HepG2 (cell line): ENCODE data around the gene SLC25A25. TPM values are rescaled to one million over a fixed set of nuclear protein-coding genes. Genes with fewer than 3 reads are reported as not detected.

Experiments
- CEBPG ChIP-seq: IDR thresholded peaks from 2 replicates; pipeline ENCODE4 v1.6.1; 2016
- HES4 ChIP-seq: sonication (generic); formaldehyde crosslinking; IDR thresholded peaks from 2 replicates; pipeline ENCODE4 v1.9.0; 2021; ENCODE audit warnings: mild to moderate bottlenecking, missing genetic modification reagents, borderline replicate concordance
- LRRFIP1 ChIP-seq: sonication (generic); formaldehyde crosslinking; conservative IDR thresholded peaks from 2 replicates; pipeline ENCODE4 v1.4.0; 2020; ENCODE audit warnings: missing genetic modification reagents
- MTF2 ChIP-seq: sonication (generic); formaldehyde crosslinking; IDR thresholded peaks from 2 replicates; pipeline ENCODE4 v1.5.0; 2020; ENCODE audit warnings: missing genetic modification reagents, borderline replicate concordance
- PRDM10 ChIP-seq: sonication (generic); formaldehyde crosslinking; IDR thresholded peaks from 2 replicates; pipeline ENCODE4 v1.4.0; 2020; ENCODE audit warnings: low read depth, missing genetic modification reagents
- PRMT3 ChIP-seq: sonication (generic); formaldehyde crosslinking; IDR thresholded peaks from 2 replicates; pipeline ENCODE4 v1.8.1; 2022; ENCODE audit warnings: low read depth, mild to moderate bottlenecking, moderate library complexity, missing genetic modification reagents, borderline replicate concordance
- SETDB1 ChIP-seq: sonication (generic); formaldehyde crosslinking; IDR thresholded peaks from 2 replicates; pipeline ENCODE4 v1.5.1; 2020; ENCODE audit warnings: missing genetic modification reagents, mild to moderate bottlenecking, borderline replicate concordance
- SMAD1 ChIP-seq: sonication (generic); formaldehyde crosslinking; IDR thresholded peaks from 2 replicates; pipeline ENCODE4 v1.4.0; 2020; ENCODE audit warnings: missing genetic modification reagents, low read depth, mild to moderate bottlenecking, borderline replicate concordance
- SSRP1 ChIP-seq: IDR thresholded peaks from 2 replicates; pipeline ENCODE4 v1.6.1; 2016; ENCODE audit warnings: control low read depth
- ZNF264 ChIP-seq: sonication (generic); formaldehyde crosslinking; IDR thresholded peaks from 2 replicates; pipeline ENCODE4 v1.4.0; 2020; ENCODE audit warnings: missing genetic modification reagents
- ZNF280D ChIP-seq: sonication (generic); formaldehyde crosslinking; IDR thresholded peaks from 2 replicates; pipeline ENCODE4 v1.5.1; 2020; ENCODE audit warnings: mild to moderate bottlenecking, missing genetic modification reagents
- ZNF512B ChIP-seq: sonication (generic); formaldehyde crosslinking; IDR thresholded peaks from 2 replicates; pipeline ENCODE4 v1.5.1; 2020; ENCODE audit warnings: missing genetic modification reagents, mild to moderate bottlenecking, borderline replicate concordance
- ZNF550 ChIP-seq: sonication (generic); formaldehyde crosslinking; IDR thresholded peaks from 2 replicates; pipeline ENCODE4 v1.4.0; 2020; ENCODE audit warnings: mild to moderate bottlenecking, missing genetic modification reagents, borderline replicate concordance
- polyA plus RNA-seq, 8 experiments: library from polyadenylated mRNA; depleted of rRNA in 3 of 8; stranded (reverse) in 7 of 8; unstranded in 1 of 8; fragments of >200 nt; fragmentation: Illumina TruSeq in 4 of 8; extraction: Trizol in 4 of 8; gene quantifications; 2 replicates each; pipeline versions ENCODE4 v1.2.1 to v1.2.3, GENCODE V29; 2011 to 2016; ENCODE audit warnings: low read depth in 4 of 8, missing spikeins in 1 of 8, mixed read lengths in 1 of 8; ENCODE audit not compliant: insufficient read depth in 1 of 8
- total RNA-seq, 5 experiments: library from RNA; depleted of rRNA; stranded (reverse); fragments of >200 nt; fragmentation: Illumina TruSeq; extraction: Trizol; gene quantifications; 2 replicates each; pipeline ENCODE4 v1.2.3, GENCODE V29; 2016; ENCODE audit warnings: low read depth in 1 of 5

SLC25A25 gene
- total and polyA plus RNA-seq, 2 of the 13 experiments (the other 11 are each of a cell fraction or from before 2014, with no cell fraction given), result 10.5 to 24.8 TPM

- TF ChIP-seq ZNF550 (no peak), PRMT3 (CRISPR knock-in tag) (no peak; the same call in 1 of the 2 replicates), ZNF280D (peak; percentile 80), CEBPG (CRISPR knock-in tag) (peak; percentile 65), SMAD1 (no peak; the same call in 1 of the 2 replicates), PRDM10 (peak; percentile 67; the same call in 1 of the 2 replicates), SETDB1 (no peak), LRRFIP1 (CRISPR knock-in tag) (no peak), MTF2 (no peak), HES4 (CRISPR knock-in tag) (0 out of 2 replicates have a peak, but pooled peaks have one; percentile 73), ZNF512B (peak; percentile 64; the same call in 1 of the 2 replicates), ZNF264 (CRISPR knock-in tag) (peak; percentile 70; the same call in 1 of the 2 replicates), SSRP1 (CRISPR knock-in tag) (no peak; the same call in 1 of the 2 replicates)
Measured at GRCh38 chr9:128115187-128116103, 47.4 kb downstream of the SLC25A25 start (continued).
